HepG2 (cell line): ENCODE measurements around the gene CCDC122.

Experiments used
- ATF3 ChIP-seq: sonication (generic); formaldehyde crosslinking; IDR thresholded peaks from 2 replicates; pipeline ENCODE4 v1.4.0; 2020; ENCODE audit warnings: missing genetic modification reagents
- BHLHE40 ChIP-seq: IDR thresholded peaks from 2 replicates; pipeline ENCODE4 v1.6.1; 2011; ENCODE audit warnings: low read length, improper control_type of control experiment
- CBX5 ChIP-seq: sonication (generic); formaldehyde crosslinking; IDR thresholded peaks from 2 replicates; pipeline ENCODE4 v1.4.0; 2020; ENCODE audit warnings: missing genetic modification reagents, borderline replicate concordance
- ETV6 ChIP-seq: sonication (generic); formaldehyde crosslinking; conservative IDR thresholded peaks from 2 replicates; pipeline ENCODE4 v1.4.0; 2020; ENCODE audit warnings: missing genetic modification reagents
- PATZ1 ChIP-seq: sonication (generic); formaldehyde crosslinking; IDR thresholded peaks from 2 replicates; pipeline ENCODE4 v1.4.0; 2020; ENCODE audit warnings: missing genetic modification reagents
- PAX8 ChIP-seq: sonication (generic); formaldehyde crosslinking; IDR thresholded peaks from 2 replicates; pipeline ENCODE4 v1.8.0; 2022; ENCODE audit warnings: mild to moderate bottlenecking, missing genetic modification reagents, borderline replicate concordance
- POLR2AphosphoS5 ChIP-seq: IDR thresholded peaks from 2 replicates; pipeline ENCODE4 v1.6.1; 2012; ENCODE audit warnings: low read depth, low read length
- RNF219 ChIP-seq: sonication (generic); formaldehyde crosslinking; IDR thresholded peaks from 2 replicates; pipeline ENCODE4 v1.5.0; 2020; ENCODE audit warnings: mild to moderate bottlenecking, missing genetic modification reagents
- SMYD3 ChIP-seq: sonication (generic); formaldehyde crosslinking; IDR thresholded peaks from 2 replicates; pipeline ENCODE4 v1.8.1; 2023; ENCODE audit warnings: mild to moderate bottlenecking, missing genetic modification reagents
- SNAPC5 ChIP-seq: sonication (generic); formaldehyde crosslinking; IDR thresholded peaks from 2 replicates; pipeline ENCODE4 v1.8.1; 2023; ENCODE audit warnings: mild to moderate bottlenecking, missing genetic modification reagents, borderline replicate concordance
- ZBTB33 ChIP-seq: sonication (generic); formaldehyde crosslinking; IDR thresholded peaks from 2 replicates; pipeline ENCODE4 v1.4.0; 2020; ENCODE audit warnings: missing genetic modification reagents
- ZC3H4 ChIP-seq: sonication (generic); formaldehyde crosslinking; IDR thresholded peaks from 2 replicates; pipeline ENCODE4 v1.4.0; 2020; ENCODE audit warnings: missing genetic modification reagents, borderline replicate concordance
- ZFX ChIP-seq: sonication (generic); formaldehyde crosslinking; IDR thresholded peaks from 2 replicates; pipeline ENCODE4 v1.4.0; 2020; ENCODE audit warnings: mild to moderate bottlenecking, low read depth, missing genetic modification reagents, moderate library complexity
- ZNF691 ChIP-seq: sonication (generic); formaldehyde crosslinking; IDR thresholded peaks from 2 replicates; pipeline ENCODE4 v1.4.0; 2020; ENCODE audit warnings: missing genetic modification reagents, low read depth, mild to moderate bottlenecking, borderline replicate concordance

GRCh38 chr13:43800828-43801227 is 78.7 kb downstream of the CCDC122 start:
- TF ChIP-seq PATZ1 (CRISPR knock-in tag) = no peak
- TF ChIP-seq RNF219 (CRISPR knock-in tag) = no peak
- TF ChIP-seq PAX8 (CRISPR knock-in tag) = no peak
- TF ChIP-seq ZC3H4 = no peak
- no peak for TF ChIP-seq ZNF691
- TF ChIP-seq SMYD3 (CRISPR knock-in tag) = no peak
- no peak for TF ChIP-seq ZFX (CRISPR knock-in tag)
- TF ChIP-seq POLR2AphosphoS5 = no peak
- TF ChIP-seq ZBTB33 (CRISPR knock-in tag) = no peak
- TF ChIP-seq ATF3 (CRISPR knock-in tag) = no peak
- TF ChIP-seq BHLHE40 = no peak
- TF ChIP-seq CBX5 (CRISPR knock-in tag) = no peak
- no peak for TF ChIP-seq ETV6 (CRISPR knock-in tag)
- no peak for TF ChIP-seq SNAPC5
